ENCODE data around the gene ABCF2. TPM values are rescaled to one million over a fixed set of nuclear protein-coding genes. Genes with fewer than 3 reads are reported as not detected.
A peak's percentile ranks its signal among the peaks of the same experiment; 100 is the strongest.

ABCF2 gene
- total RNA-seq, 2 donors from 2014 or later: 43.3 to 48.9 TPM

- Mint-ChIP-seq H3K4me1 (no peaks in the 10 kb centered on the region), H3K9me3 (no peaks in the 10 kb centered on the region), H3K27ac (no peak overlapping the region), H3K36me3 (ENCODE audit: low read depth) (no peaks in the 10 kb centered on the region), H3K4me3 (no peak overlapping the region), H3K27me3 (ENCODE audit: insufficient read depth) (peaks cover 15% of the 10 kb centered on the region)
- H3K27ac ChIP-seq (ENCODE audit: low read depth, low read length): no peak overlapping the region
- H3K9ac ChIP-seq (ENCODE audit: extremely low read depth, low read length, poor library complexity, severe bottlenecking): no peak overlapping the region
- no peaks in the 10 kb centered on the region for H3K9me3 ChIP-seq (ENCODE audit: control insufficient read depth, low read length)
- WGBS, 2 experiments (ENCODE audit: insufficient coverage in 1 of 2, insufficient read length in 1 of 2): 95 to 96% methylated on average over 11 to 14 of the region's 14 CpGs
- H3K4me1 ChIP-seq (ENCODE audit: control insufficient read depth, insufficient read depth, low read length): no peaks in the 10 kb centered on the region
- no peak for DNase-seq
- H3K27me3 ChIP-seq (ENCODE audit: control insufficient read depth, insufficient read depth, low read length, poor library complexity, severe bottlenecking): peaks cover 9% of the 10 kb centered on the region
- no peak overlapping the region for H3K4me3 ChIP-seq (ENCODE audit: low read length)
- TF ChIP-seq CTCF (conservative IDR thresholded peaks at IDR 0.05): no peak
- H3K36me3 ChIP-seq (ENCODE audit: control insufficient read depth, insufficient read depth, low read length): no peaks in the 10 kb centered on the region
These were observed 33.6 kb downstream of the ABCF2 start for GRCh38 chr7:151193203-151193978.

- no peaks in the 10 kb centered on the region for H3K36me3 ChIP-seq (ENCODE audit: control insufficient read depth, insufficient read depth, low read length)
- WGBS, 2 experiments (ENCODE audit: insufficient coverage in 1 of 2, insufficient read length in 1 of 2): 97 to 99% methylated on average over 12 to 22 of the region's 23 CpGs
- DNase-seq: no peak
These were observed 34.9 kb downstream of the ABCF2 start for GRCh38 chr7:151192002-151192539.

GRCh38 chr7:151191544-151191943, 35.5 kb downstream of the ABCF2 start:
- no peaks in the 10 kb centered on the region for H3K9me3 Mint-ChIP-seq
- H3K4me3 Mint-ChIP-seq: no peak overlapping the region
- Histone ChIP-seq H3K9me3 (ENCODE audit: control insufficient read depth, low read length) (no peaks in the 10 kb centered on the region), H3K27me3 (ENCODE audit: control insufficient read depth, insufficient read depth, low read length, poor library complexity, severe bottlenecking) (peaks cover 9% of the 10 kb centered on the region), H3K4me1 (ENCODE audit: control insufficient read depth, insufficient read depth, low read length) (no peaks in the 10 kb centered on the region), H3K4me3 (ENCODE audit: low read length) (no peak overlapping the region), H3K9ac (ENCODE audit: extremely low read depth, low read length, poor library complexity, severe bottlenecking) (no peak overlapping the region), H3K36me3 (ENCODE audit: control insufficient read depth, insufficient read depth, low read length) (no peaks in the 10 kb centered on the region), H3K27ac (ENCODE audit: low read depth, low read length) (no peak overlapping the region)
- DNase-seq: no peak
- H3K36me3 Mint-ChIP-seq (ENCODE audit: low read depth): no peaks in the 10 kb centered on the region
- H3K27ac Mint-ChIP-seq: no peak overlapping the region
- peak; percentile 12 for TF ChIP-seq CTCF (conservative IDR thresholded peaks at IDR 0.05)
- WGBS, 2 experiments (ENCODE audit: insufficient coverage in 1 of 2, insufficient read length in 1 of 2): 92 to 95% methylated on average over 10 to 12 of the region's 12 CpGs
- no peaks in the 10 kb centered on the region for H3K4me1 Mint-ChIP-seq
- peaks cover 15% of the 10 kb centered on the region for H3K27me3 Mint-ChIP-seq (ENCODE audit: insufficient read depth)

More at GRCh38 chr7:151192002-151192539, 34.9 kb downstream of the ABCF2 start:
- no peak for TF ChIP-seq CTCF (conservative IDR thresholded peaks at IDR 0.05)
- no peak overlapping the region for H3K27ac Mint-ChIP-seq
- no peaks in the 10 kb centered on the region for H3K9me3 Mint-ChIP-seq
- Histone ChIP-seq H3K9ac (ENCODE audit: extremely low read depth, low read length, poor library complexity, severe bottlenecking) (no peak overlapping the region), H3K27ac (ENCODE audit: low read depth, low read length) (no peak overlapping the region), H3K4me1 (ENCODE audit: control insufficient read depth, insufficient read depth, low read length) (no peaks in the 10 kb centered on the region), H3K27me3 (ENCODE audit: control insufficient read depth, insufficient read depth, low read length, poor library complexity, severe bottlenecking) (peaks cover 9% of the 10 kb centered on the region), H3K9me3 (ENCODE audit: control insufficient read depth, low read length) (no peaks in the 10 kb centered on the region), H3K4me3 (ENCODE audit: low read length) (no peak overlapping the region)
- H3K4me1 Mint-ChIP-seq: no peaks in the 10 kb centered on the region
- H3K27me3 Mint-ChIP-seq (ENCODE audit: insufficient read depth): peaks cover 15% of the 10 kb centered on the region
- no peak overlapping the region for H3K4me3 Mint-ChIP-seq
- no peaks in the 10 kb centered on the region for H3K36me3 Mint-ChIP-seq (ENCODE audit: low read depth)

Data from endodermal cell (in vitro differentiated cells).